ENCODE data around the gene TSSK2.

DNA sequence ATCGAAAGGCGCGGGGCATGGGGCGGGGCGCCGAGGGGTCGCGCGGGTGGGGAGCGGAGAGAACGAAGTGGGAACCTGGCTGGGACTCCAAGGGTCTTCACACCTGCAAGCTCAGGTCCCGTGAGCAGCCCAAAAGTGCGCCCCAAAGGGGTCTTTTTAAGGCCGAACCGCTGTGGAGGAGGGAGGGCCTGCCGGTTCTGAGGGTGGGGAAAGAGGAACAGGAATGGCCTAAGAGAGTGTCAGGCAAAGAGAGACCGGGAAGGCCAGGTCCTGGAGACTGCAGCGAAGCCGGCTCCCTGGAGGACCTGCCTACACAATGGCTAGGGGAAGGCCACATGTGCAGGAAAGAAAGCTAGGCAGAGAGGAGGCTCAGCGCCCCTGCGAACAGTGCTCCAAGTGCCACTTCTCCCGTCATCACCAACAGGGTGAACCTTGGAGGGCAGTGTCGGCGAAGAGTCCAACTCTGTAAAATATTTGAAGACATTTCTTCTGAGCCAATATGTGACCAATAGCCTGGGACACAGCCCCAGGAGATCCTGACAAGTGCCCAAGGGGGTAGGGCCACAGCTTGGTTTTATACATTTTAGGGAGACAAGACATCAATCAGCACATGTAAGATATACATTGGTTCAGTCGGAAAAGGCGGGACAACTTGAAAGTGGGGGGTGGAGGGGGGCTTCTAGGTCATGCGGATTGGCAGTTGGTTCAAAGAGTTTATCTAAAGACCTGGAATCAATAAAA is 8.2 kb upstream of the TSSK2 start:
- no peak for TF ChIP-seq SP2 (IDR thresholded peaks at IDR 0.05; ENCODE audit: low read length)
- no peak for TF ChIP-seq KDM1A (IDR thresholded peaks at IDR 0.05; ENCODE audit: borderline replicate concordance, low read length)
- TF ChIP-seq POLR2A (IDR thresholded peaks at IDR 0.05; ENCODE audit: control extremely low read depth in 1 of 2, low read depth in 2 of 2, low read length in 2 of 2): no peak

Data from H1 (cell line).